ENCODE data around the gene WT1.
"Not testable (repeated sequence)": the region's sequence is repeated elsewhere in the genome, so short reads cannot be mapped to it uniquely, and the experiment has no call there.

GRCh38 chr11:32369987-32370386, 65.4 kb downstream of the WT1 start:
- not testable (repeated sequence) for TF ChIP-seq POLR2AphosphoS5, CTCF, EP300 (IDR thresholded peaks at IDR 0.05)
